OCI-LY7 (cell line): ENCODE data around the gene HES2.

Experiments
- EZH2phosphoT487 ChIP-seq: fragments of 200-600 bp; sonication (generic); IDR thresholded peaks from 2 replicates; pipeline ENCODE4 v1.6.1; 2018; ENCODE audit warnings: low read depth, borderline replicate concordance, mild to moderate bottlenecking, mixed run types, antibody characterized with exemption, low read length, moderate library complexity, mixed read lengths
- TF ChIP-seq, protein P1 (sequence below): fragments of 200-600 bp; sonication (generic); conservative IDR thresholded peaks from 2 replicates; pipeline ENCODE4 v1.5.1; 2014; ENCODE audit warnings: mild to moderate bottlenecking, antibody characterized with exemption, low read length, moderate library complexity, mixed read lengths

DNA sequence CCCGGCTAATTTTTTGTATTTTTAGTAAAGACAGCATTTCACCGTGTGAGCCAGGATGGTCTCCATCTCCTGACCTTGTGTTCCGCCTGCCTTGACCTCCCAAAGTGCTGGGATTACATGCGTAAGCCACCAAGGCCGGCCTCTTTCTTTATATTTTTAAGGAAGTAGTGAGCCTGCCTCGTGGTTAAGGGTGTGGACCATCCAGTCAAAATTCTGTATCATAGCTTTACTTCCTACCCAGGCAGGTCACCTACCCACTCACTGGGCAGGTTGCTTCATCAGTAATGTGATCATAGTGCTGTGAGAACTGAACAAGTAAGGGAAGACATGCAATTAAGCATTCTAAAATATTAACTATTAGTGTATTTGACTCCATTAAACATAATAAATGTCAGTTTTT, 18.0 kb downstream of the HES2 start:
- TF ChIP-seq, protein P1, sequence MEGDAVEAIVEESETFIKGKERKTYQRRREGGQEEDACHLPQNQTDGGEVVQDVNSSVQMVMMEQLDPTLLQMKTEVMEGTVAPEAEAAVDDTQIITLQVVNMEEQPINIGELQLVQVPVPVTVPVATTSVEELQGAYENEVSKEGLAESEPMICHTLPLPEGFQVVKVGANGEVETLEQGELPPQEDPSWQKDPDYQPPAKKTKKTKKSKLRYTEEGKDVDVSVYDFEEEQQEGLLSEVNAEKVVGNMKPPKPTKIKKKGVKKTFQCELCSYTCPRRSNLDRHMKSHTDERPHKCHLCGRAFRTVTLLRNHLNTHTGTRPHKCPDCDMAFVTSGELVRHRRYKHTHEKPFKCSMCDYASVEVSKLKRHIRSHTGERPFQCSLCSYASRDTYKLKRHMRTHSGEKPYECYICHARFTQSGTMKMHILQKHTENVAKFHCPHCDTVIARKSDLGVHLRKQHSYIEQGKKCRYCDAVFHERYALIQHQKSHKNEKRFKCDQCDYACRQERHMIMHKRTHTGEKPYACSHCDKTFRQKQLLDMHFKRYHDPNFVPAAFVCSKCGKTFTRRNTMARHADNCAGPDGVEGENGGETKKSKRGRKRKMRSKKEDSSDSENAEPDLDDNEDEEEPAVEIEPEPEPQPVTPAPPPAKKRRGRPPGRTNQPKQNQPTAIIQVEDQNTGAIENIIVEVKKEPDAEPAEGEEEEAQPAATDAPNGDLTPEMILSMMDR: no peak
- no peak for TF ChIP-seq EZH2phosphoT487
